OCI-LY3 (cell line): ENCODE results near the gene STK32B.

Source experiments
- CTCF ChIP-seq: fragments of 200-600, 300-600 bp; sonication (generic); IDR thresholded peaks from 2 replicates; pipeline ENCODE4 v1.5.1; 2014; ENCODE audit warnings: antibody characterized with exemption, low read length, low read depth
- EZH2phosphoT487 ChIP-seq: fragments of 200-600 bp; shearing (Covaris generic); IDR thresholded peaks from 2 replicates; pipeline ENCODE4 v1.6.1; 2018; ENCODE audit warnings: antibody characterized with exemption, mixed run types, low read depth

DNA sequence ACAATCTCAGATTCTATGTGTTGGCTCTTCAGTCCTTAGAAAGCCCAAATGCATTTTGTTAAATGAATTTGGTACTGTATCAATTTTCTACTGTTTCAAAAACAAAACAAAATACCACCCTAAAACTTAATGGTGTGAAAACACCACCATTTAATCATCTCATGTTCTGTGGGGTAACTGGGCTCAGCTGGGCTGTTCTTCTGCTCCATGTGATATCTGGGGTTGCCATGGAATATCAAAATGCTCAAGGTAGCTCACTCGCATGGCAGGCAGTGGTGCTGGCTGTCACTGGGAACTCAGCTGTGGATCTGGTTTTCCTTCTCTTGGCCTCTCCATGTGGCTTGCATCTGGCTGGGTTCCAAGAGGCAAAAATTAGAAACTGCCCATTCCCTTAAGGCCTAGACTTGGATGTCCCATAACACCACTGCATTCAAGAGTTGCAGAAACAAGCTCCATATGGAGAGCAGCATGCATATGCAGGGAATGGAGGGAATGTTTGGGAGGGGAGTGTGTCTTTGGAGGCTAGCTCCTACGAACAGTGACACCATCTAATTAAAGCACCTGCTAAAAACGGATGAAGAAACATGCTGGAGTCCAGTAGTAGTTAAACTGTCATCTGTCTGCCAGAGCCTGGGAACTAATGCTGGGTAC, 279.2 kb downstream of the STK32B start:
- TF ChIP-seq CTCF (no peak), EZH2phosphoT487 (no peak)
